Measurements from ENCODE around the gene TIMP2.
"Not testable (repeated sequence)": the region's sequence is repeated elsewhere in the genome, so short reads cannot be mapped to it uniquely, and the experiment has no call there.

TIMP2 gene

DNA sequence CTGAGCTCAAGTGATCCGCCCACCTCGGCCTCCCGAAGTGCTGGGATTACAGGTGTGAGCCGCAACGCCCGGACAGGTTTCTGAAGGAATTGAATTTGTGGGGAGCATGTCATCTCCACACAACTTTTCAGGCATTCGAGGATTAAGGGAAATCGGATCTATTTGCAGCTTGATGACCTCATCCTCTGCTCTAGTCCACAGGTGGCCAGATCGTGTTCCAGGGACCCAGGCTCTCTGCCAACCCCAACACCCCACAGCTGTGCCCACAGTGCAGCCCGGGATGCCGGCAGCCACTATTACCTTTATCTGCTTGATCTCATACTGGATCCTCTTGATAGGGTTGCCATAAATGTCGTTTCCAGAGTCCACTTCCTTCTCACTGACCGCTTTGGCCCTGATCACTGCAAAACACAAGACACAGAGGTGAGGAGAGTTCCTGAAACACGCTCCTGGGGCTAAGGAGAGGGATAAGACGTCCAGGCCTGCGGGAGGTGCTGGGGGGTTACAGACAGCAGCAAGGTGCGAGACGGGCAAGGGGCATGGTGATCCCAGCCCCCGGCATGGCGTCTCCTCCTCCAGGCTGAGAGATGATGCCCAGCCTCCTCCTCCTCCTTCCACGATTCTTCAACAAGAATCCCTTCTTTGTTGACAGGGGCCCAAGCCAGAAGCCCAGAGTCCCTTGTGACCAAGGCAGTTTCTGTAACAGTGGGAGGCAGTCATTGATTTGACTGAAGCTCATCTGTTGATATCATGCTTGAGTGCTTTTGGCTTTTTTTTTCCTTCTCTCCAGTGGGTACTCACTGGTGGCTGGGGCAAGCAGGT, 51.5 kb downstream of the TIMP2 start:
- H3K9ac ChIP-seq (ENCODE audit: low read depth in 1 of 2, low read length in 2 of 2), result no peak overlapping the region
- peaks cover 0 to 9% of the 10 kb centered on the region in 2 donors for H3K36me3 ChIP-seq (ENCODE audit: control insufficient read depth in 1 of 2, insufficient read depth in 2 of 2, low read length in 2 of 2)
- no peaks in the 10 kb centered on the region for H3K9me3 ChIP-seq (ENCODE audit: control insufficient read depth in 1 of 2, low read length in 2 of 2)
- no peak overlapping the region for H3K27ac ChIP-seq (ENCODE audit: low read depth, low read length)
- H3K4me3 ChIP-seq (ENCODE audit: low read depth in 1 of 2, low read length in 2 of 2), result no peak overlapping the region
- peaks cover under 1 to 10% of the 10 kb centered on the region in 2 donors for H3K4me1 ChIP-seq (ENCODE audit: control insufficient read depth in 1 of 2, insufficient read depth in 2 of 2, low read length in 2 of 2)
- no peaks in the 10 kb centered on the region for H3K27me3 ChIP-seq (ENCODE audit: control insufficient read depth in 1 of 2, insufficient read depth in 2 of 2, low read length in 2 of 2)

DNA sequence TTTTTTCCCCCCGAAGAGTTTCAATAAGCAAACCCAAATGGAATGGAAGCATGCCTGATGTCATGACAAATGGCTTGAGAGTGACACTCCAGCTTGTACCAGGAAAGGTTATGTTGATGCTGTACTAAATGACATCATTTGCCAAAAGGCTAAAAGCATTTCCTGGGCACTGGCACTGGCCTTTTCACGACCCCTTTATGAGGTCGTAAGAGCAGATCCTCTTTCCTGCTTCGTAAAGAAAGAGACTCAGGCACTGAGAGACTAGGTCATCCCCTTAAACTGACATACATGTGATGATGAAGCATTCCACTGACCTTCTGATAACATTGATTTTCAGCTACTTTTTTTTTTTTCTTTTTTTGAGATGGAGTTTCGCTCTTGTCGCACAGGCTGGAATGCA, 52.7 kb downstream of the TIMP2 start:
- no peak overlapping the region for H3K4me3 ChIP-seq (ENCODE audit: low read depth in 1 of 2, low read length in 2 of 2)
- peaks cover 0 to 9% of the 10 kb centered on the region in 2 donors for H3K36me3 ChIP-seq (ENCODE audit: control insufficient read depth in 1 of 2, insufficient read depth in 2 of 2, low read length in 2 of 2)
- H3K4me1 ChIP-seq (ENCODE audit: control insufficient read depth in 1 of 2, insufficient read depth in 2 of 2, low read length in 2 of 2), result peaks cover 0 to 10% of the 10 kb centered on the region in 2 donors
- no peaks in the 10 kb centered on the region for H3K27me3 ChIP-seq (ENCODE audit: control insufficient read depth in 1 of 2, insufficient read depth in 2 of 2, low read length in 2 of 2)
- no peaks in the 10 kb centered on the region for H3K9me3 ChIP-seq (ENCODE audit: control insufficient read depth in 1 of 2, low read length in 2 of 2)
- no peak overlapping the region for H3K9ac ChIP-seq (ENCODE audit: low read depth in 1 of 2, low read length in 2 of 2)
- no peak overlapping the region for H3K27ac ChIP-seq (ENCODE audit: low read depth, low read length)

DNA sequence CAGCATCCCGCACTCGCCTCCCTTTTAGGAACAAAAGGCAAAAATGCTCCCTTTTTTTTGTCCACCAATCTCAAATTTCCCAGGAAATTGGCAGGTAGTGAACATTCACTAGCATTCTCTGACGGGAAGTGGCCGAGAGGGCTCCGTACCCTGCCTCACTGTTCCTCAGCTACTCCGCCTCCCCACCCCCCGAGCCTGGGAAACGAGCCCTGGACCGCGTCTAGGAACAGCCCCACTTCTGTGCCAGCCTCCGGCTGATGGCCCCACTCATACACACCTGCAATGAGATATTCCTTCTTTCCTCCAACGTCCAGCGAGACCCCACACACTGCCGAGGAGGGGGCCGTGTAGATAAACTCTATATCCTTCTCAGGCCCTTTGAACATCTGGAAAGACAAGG, 54.6 kb downstream of the TIMP2 start:
- Histone ChIP-seq H3K27ac (ENCODE audit: low read depth, low read length) (no peak overlapping the region), H3K4me1 (ENCODE audit: control insufficient read depth in 1 of 2, insufficient read depth in 2 of 2, low read length in 2 of 2) (peaks cover 4 to 8% of the 10 kb centered on the region in 2 donors), H3K9ac (ENCODE audit: low read depth in 1 of 2, low read length in 2 of 2) (no peak overlapping the region), H3K36me3 (ENCODE audit: control insufficient read depth in 1 of 2, insufficient read depth in 2 of 2, low read length in 2 of 2) (peaks cover 0 to 9% of the 10 kb centered on the region in 2 donors), H3K4me3 (ENCODE audit: low read depth in 1 of 2, low read length in 2 of 2) (no peak overlapping the region), H3K27me3 (ENCODE audit: control insufficient read depth in 1 of 2, insufficient read depth in 2 of 2, low read length in 2 of 2) (no peaks in the 10 kb centered on the region), H3K9me3 (ENCODE audit: control insufficient read depth in 1 of 2, low read length in 2 of 2) (no peaks in the 10 kb centered on the region)

DNA sequence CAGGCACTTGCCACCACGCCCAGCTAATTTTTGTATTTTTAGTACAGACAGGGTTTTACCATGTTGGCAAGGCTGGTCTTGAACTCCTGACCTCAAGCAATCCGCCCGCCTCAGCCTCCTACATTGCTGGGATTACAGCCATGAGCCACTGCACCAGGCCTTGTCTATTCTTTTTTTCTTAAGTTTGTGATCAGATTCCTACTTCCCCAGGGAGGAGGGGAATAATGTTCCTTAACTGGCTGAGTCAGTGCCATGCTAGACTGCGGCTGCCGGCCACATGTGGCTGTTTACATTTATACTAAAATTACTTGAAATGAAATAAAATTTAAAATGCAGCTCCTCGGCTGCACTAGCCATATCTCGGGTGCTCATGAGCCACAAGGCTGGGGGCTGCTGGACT, 56.8 kb downstream of the TIMP2 start:
- Histone ChIP-seq H3K36me3 (ENCODE audit: control insufficient read depth in 1 of 2, insufficient read depth in 2 of 2, low read length in 2 of 2) (peaks cover 0 to 7% of the 10 kb centered on the region in 2 donors), H3K4me1 (ENCODE audit: control insufficient read depth in 1 of 2, insufficient read depth in 2 of 2, low read length in 2 of 2) (peaks cover 4% of the 10 kb centered on the region in 2 donors), H3K4me3 (ENCODE audit: low read depth in 1 of 2, low read length in 2 of 2) (no peak overlapping the region), H3K9me3 (ENCODE audit: control insufficient read depth in 1 of 2, low read length in 2 of 2) (no peaks in the 10 kb centered on the region), H3K27ac (ENCODE audit: low read depth, low read length) (no peak overlapping the region), H3K9ac (ENCODE audit: low read depth in 1 of 2, low read length in 2 of 2) (no peak overlapping the region), H3K27me3 (ENCODE audit: control insufficient read depth in 1 of 2, insufficient read depth in 2 of 2, low read length in 2 of 2) (no peaks in the 10 kb centered on the region)

DNA sequence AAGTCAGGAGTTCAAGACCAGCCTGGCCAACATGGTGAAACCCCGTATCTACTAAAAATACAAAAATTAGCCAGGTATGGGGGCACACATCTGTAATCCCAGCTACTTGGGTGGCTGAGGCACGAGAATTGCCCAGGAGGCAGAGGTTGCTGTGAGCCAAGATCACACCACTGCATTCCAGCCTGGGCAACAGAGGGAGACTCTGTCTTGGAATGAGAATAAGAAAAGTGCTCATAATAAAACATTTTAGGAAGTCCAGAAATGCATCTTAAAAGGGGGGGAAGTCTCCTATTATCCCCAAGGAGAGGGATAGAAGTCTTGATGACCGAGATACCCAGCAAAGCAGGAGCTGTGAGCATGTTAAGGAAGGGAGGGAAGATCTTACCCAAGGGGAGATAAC, 58.1 kb downstream of the TIMP2 start:
- not testable (repeated sequence) for H3K9me3 ChIP-seq (ENCODE audit: control insufficient read depth in 1 of 2, low read length in 2 of 2); H3K9ac ChIP-seq (ENCODE audit: low read depth in 1 of 2, low read length in 2 of 2); H3K27ac ChIP-seq (ENCODE audit: low read depth, low read length); H3K36me3 ChIP-seq (ENCODE audit: control insufficient read depth in 1 of 2, insufficient read depth in 2 of 2, low read length in 2 of 2); H3K27me3 ChIP-seq (ENCODE audit: control insufficient read depth in 1 of 2, insufficient read depth in 2 of 2, low read length in 2 of 2); H3K4me1 ChIP-seq (ENCODE audit: control insufficient read depth in 1 of 2, insufficient read depth in 2 of 2, low read length in 2 of 2); H3K4me3 ChIP-seq (ENCODE audit: low read depth in 1 of 2, low read length in 2 of 2)

DNA sequence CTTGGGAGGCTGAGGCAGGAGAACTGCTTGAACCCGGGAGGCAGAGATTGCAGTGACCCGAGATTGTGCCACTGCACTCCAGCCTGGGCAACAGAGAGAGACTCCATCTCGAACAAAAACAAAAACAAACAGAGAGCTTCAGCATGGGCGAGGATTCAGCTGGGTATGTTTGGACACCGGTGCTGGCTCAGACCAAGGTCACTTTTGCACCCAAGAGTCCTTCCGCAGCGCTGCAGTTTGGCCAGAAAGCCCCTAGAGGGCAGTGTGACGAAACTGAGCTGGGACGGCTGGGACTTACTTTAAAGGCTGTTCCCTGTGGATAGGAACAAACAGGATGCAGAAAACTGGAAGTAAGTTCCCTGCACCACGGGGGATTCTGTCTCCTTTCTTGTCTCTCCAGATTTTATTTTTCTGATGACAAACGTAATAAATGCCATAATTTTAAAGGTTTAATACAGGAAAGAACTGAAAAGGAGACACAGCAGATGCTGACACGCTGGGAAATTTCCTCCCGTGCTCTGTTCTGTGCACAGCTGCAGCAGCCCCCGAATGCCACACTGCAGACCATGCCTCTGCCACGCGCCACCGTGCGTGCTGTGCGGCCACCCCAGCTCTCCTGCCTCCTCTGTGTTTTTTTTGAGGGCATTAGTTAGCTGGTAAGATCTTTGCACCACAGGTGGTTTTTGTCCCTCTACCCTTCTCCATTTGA, 59.4 kb downstream of the TIMP2 start:
- H3K9me3 ChIP-seq (ENCODE audit: control insufficient read depth in 1 of 2, low read length in 2 of 2), result no peaks in the 10 kb centered on the region
- H3K36me3 ChIP-seq (ENCODE audit: control insufficient read depth in 1 of 2, insufficient read depth in 2 of 2, low read length in 2 of 2), result peaks cover 0 to 4% of the 10 kb centered on the region in 2 donors
- no peaks in the 10 kb centered on the region for H3K27me3 ChIP-seq (ENCODE audit: control insufficient read depth in 1 of 2, insufficient read depth in 2 of 2, low read length in 2 of 2)
- no peak overlapping the region for H3K27ac ChIP-seq (ENCODE audit: low read depth, low read length)
- H3K4me1 ChIP-seq (ENCODE audit: control insufficient read depth in 1 of 2, insufficient read depth in 2 of 2, low read length in 2 of 2), result peaks cover 4 to 9% of the 10 kb centered on the region in 2 donors
- H3K4me3 ChIP-seq (ENCODE audit: low read depth in 1 of 2, low read length in 2 of 2), result no peak overlapping the region
- no peak overlapping the region for H3K9ac ChIP-seq (ENCODE audit: low read depth in 1 of 2, low read length in 2 of 2)

DNA sequence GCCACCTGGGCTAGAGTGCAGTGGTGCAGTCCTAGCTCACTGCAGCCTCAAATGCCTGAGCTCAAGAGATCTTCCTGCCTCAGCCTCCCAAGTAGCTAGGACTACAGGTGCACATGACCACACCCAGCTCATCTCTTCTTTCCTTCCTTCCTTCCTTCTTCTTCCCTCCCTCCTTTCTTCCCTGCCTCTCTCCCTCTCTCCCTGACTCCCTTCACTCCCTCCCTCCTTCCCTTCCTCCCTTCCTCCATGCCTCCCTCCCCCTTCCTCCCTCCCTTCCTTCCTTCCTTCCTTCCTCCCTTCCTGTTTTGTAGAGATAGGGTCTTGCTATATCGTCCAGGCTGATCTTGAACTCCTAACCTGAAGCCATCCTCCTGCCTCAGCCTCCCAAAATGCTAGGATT, 61.1 kb downstream of the TIMP2 start:
- Histone ChIP-seq H3K4me1 (ENCODE audit: control insufficient read depth in 1 of 2, insufficient read depth in 2 of 2, low read length in 2 of 2) (peaks cover 4 to 9% of the 10 kb centered on the region in 2 donors), H3K9me3 (ENCODE audit: control insufficient read depth in 1 of 2, low read length in 2 of 2) (no peaks in the 10 kb centered on the region), H3K36me3 (ENCODE audit: control insufficient read depth in 1 of 2, insufficient read depth in 2 of 2, low read length in 2 of 2) (no peaks in the 10 kb centered on the region), H3K27me3 (ENCODE audit: control insufficient read depth in 1 of 2, insufficient read depth in 2 of 2, low read length in 2 of 2) (no peaks in the 10 kb centered on the region), H3K27ac (ENCODE audit: low read depth, low read length) (no peak overlapping the region), H3K9ac (ENCODE audit: low read depth in 1 of 2, low read length in 2 of 2) (no peak overlapping the region), H3K4me3 (ENCODE audit: low read depth in 1 of 2, low read length in 2 of 2) (no peak overlapping the region)

DNA sequence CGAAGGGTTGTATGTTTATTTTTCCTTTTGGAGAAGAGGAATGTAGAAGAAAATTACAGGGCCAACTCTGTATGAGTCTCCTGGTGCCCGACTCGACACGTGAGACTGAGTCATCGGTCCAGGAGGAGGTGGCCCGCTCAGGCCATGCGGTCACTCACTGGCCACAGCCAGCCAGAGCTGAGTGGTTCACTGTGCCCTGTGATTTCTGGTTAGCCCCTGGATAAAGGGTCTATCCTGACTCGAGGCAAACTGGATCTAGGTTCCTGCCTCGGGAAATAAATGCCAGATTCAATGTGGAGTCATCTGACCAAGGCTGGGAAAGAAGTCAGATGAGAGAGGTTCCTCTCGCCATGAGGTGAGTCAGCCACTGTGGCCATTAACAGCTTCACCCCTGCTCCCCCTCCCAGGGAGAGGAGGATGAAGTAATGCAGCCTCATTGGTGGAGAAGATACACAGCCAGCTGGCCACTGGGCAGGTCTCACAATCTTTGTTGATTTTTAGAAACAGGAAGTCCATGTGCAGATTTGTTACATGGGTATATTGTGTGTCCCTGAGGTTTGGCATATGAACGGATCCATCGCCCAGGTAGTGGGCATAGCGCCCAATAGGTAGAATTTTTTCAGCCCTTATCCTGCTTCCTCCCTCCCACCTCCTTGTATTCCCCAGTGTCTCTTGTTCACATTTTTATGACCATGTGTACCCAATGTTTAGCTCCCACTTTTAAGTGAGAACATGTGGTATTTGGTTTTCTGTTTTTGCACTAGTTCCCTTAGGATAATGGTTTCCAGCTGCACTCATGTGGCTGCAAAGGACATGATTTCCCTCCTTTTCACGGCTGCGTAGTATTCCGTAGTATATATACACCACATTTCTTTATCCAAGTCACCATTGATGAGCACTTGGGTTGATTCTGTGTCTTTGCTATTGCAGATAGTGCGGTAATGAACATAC, 62.8 kb downstream of the TIMP2 start:
- Histone ChIP-seq H3K9ac (ENCODE audit: low read depth in 1 of 2, low read length in 2 of 2) (no peak overlapping the region), H3K27me3 (ENCODE audit: control insufficient read depth in 1 of 2, insufficient read depth in 2 of 2, low read length in 2 of 2) (no peaks in the 10 kb centered on the region), H3K36me3 (ENCODE audit: control insufficient read depth in 1 of 2, insufficient read depth in 2 of 2, low read length in 2 of 2) (no peaks in the 10 kb centered on the region), H3K4me1 (ENCODE audit: control insufficient read depth in 1 of 2, insufficient read depth in 2 of 2, low read length in 2 of 2) (peaks cover 4 to 9% of the 10 kb centered on the region in 2 donors), H3K9me3 (ENCODE audit: control insufficient read depth in 1 of 2, low read length in 2 of 2) (no peaks in the 10 kb centered on the region), H3K4me3 (ENCODE audit: low read depth in 1 of 2, low read length in 2 of 2) (no peak overlapping the region), H3K27ac (ENCODE audit: low read depth, low read length) (peak overlapping the region; percentile 64)

DNA sequence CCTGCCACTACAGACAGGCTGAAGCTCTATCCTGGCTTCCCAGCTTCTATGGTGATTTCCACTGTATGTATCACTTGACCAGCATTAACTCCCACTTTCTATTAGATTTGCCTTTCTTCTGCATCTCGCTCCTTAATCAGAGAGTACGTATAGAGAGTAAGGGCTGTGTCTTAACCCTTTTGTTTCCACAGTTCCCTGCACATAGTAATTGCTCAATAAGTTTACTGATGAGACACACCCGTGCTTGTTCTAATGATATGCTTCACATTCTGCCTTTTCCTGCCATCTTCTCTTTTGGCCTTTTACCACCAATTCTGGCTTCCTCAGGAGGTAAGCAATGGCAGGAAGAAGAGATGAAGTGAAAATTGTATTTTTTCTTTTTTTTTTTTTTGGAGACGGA, 64.0 kb downstream of the TIMP2 start:
- no peak overlapping the region for H3K4me3 ChIP-seq (ENCODE audit: low read depth in 1 of 2, low read length in 2 of 2)
- H3K9ac ChIP-seq (ENCODE audit: low read depth in 1 of 2, low read length in 2 of 2), result no peak overlapping the region
- H3K36me3 ChIP-seq (ENCODE audit: control insufficient read depth in 1 of 2, insufficient read depth in 2 of 2, low read length in 2 of 2), result no peaks in the 10 kb centered on the region
- H3K27ac ChIP-seq (ENCODE audit: low read depth, low read length), result no peak overlapping the region
- H3K27me3 ChIP-seq (ENCODE audit: control insufficient read depth in 1 of 2, insufficient read depth in 2 of 2, low read length in 2 of 2), result no peaks in the 10 kb centered on the region
- no peaks in the 10 kb centered on the region for H3K9me3 ChIP-seq (ENCODE audit: control insufficient read depth in 1 of 2, low read length in 2 of 2)
- H3K4me1 ChIP-seq (ENCODE audit: control insufficient read depth in 1 of 2, insufficient read depth in 2 of 2, low read length in 2 of 2), result peaks cover 4 to 9% of the 10 kb centered on the region in 2 donors
